ENCODE results near the gene ISCU. TPM values are rescaled to one million over a fixed set of nuclear protein-coding genes. Genes with fewer than 3 reads are reported as not detected.

Gene ISCU
- total and polyA plus RNA-seq, 2 donors (not counting 1 experiment from before 2014, with no cell fraction given): 127 to 313 TPM

GRCh38 chr12:108599948-108600701, 37.7 kb downstream of the ISCU start:
- H3K27ac ChIP-seq (ENCODE audit: insufficient read depth, low read length): no peak overlapping the region

GRCh38 chr12:108600702-108601007, 38.3 kb downstream of the ISCU start:
- H3K4me1 ChIP-seq (ENCODE audit: control insufficient read depth, extremely low read depth, insufficient read depth, low read length): peaks cover 14% of the 10 kb centered on the region

More at GRCh38 chr12:108599948-108600701, 37.7 kb downstream of the ISCU start:
- Histone ChIP-seq H2AFZ (ENCODE audit: low read length) (no peak overlapping the region), H3K4me1 (ENCODE audit: control insufficient read depth, extremely low read depth, insufficient read depth, low read length) (peaks cover 17% of the 10 kb centered on the region), H3K4me2 (ENCODE audit: extremely low read depth, insufficient read depth, low read length) (no peak overlapping the region), H3K36me3 (ENCODE audit: control insufficient read depth, insufficient read depth, low read length) (peaks cover 6% of the 10 kb centered on the region), H3K9me3 (ENCODE audit: control insufficient read depth, insufficient read depth, low read depth, low read length) (no peaks in the 10 kb centered on the region), H3K9ac (ENCODE audit: insufficient read depth, low read length) (no peak overlapping the region), H3K27me3 (ENCODE audit: control insufficient read depth, insufficient read depth, low read length) (no peaks in the 10 kb centered on the region), H3K79me2 (ENCODE audit: control insufficient read depth, insufficient read depth, low read length) (peaks cover 27% of the 10 kb centered on the region), H4K20me1 (ENCODE audit: control insufficient read depth, extremely low read depth, insufficient read depth, low read length) (no peaks in the 10 kb centered on the region), H3K4me3 (replicated peaks in 1 of 4; ENCODE audit: control extremely low read depth in 1 of 4, insufficient read depth in 1 of 4, low read depth in 3 of 4, low read length in 4 of 4) (no peak overlapping the region)
- TF ChIP-seq EZH2 (IDR thresholded peaks at IDR 0.05; ENCODE audit: low read length, missing control alignments) (no peak), CTCF (conservative IDR thresholded peaks at IDR 0.05 in 1 of 2, IDR thresholded peaks at IDR 0.05 in 1 of 2; ENCODE audit: low read depth in 1 of 2, low read length in 2 of 2) (no peak)
- DNase-seq (ENCODE audit: low read depth in 2 of 2): no peak

GRCh38 chr12:108602209-108602705, 39.9 kb downstream of the ISCU start:
- no peak for DNase-seq (ENCODE audit: low read depth in 2 of 2)
- Histone ChIP-seq H3K4me1 (ENCODE audit: control insufficient read depth, extremely low read depth, insufficient read depth, low read length) (peaks cover 16% of the 10 kb centered on the region), H3K79me2 (ENCODE audit: control insufficient read depth, insufficient read depth, low read length) (peaks cover 6% of the 10 kb centered on the region)

More at GRCh38 chr12:108600702-108601007, 38.3 kb downstream of the ISCU start:
- TF ChIP-seq EZH2 (IDR thresholded peaks at IDR 0.05; ENCODE audit: low read length, missing control alignments): no peak
- no peak for TF ChIP-seq CTCF (conservative IDR thresholded peaks at IDR 0.05 in 1 of 2, IDR thresholded peaks at IDR 0.05 in 1 of 2; ENCODE audit: low read depth in 1 of 2, low read length in 2 of 2)
- no peak overlapping the region for H3K27ac ChIP-seq (ENCODE audit: insufficient read depth, low read length)
- no peak for DNase-seq (ENCODE audit: low read depth in 2 of 2)
- H2AFZ ChIP-seq (ENCODE audit: low read length): no peak overlapping the region
- no peak overlapping the region for H3K9ac ChIP-seq (ENCODE audit: insufficient read depth, low read length)
- H3K27me3 ChIP-seq (ENCODE audit: control insufficient read depth, insufficient read depth, low read length): no peaks in the 10 kb centered on the region
- H3K4me3 ChIP-seq (replicated peaks in 1 of 4; ENCODE audit: control extremely low read depth in 1 of 4, insufficient read depth in 1 of 4, low read depth in 3 of 4, low read length in 4 of 4): no peak overlapping the region
- no peaks in the 10 kb centered on the region for H4K20me1 ChIP-seq (ENCODE audit: control insufficient read depth, extremely low read depth, insufficient read depth, low read length)
- peaks cover 3% of the 10 kb centered on the region for H3K36me3 ChIP-seq (ENCODE audit: control insufficient read depth, insufficient read depth, low read length)
- no peak overlapping the region for H3K4me2 ChIP-seq (ENCODE audit: extremely low read depth, insufficient read depth, low read length)
- H3K9me3 ChIP-seq (ENCODE audit: control insufficient read depth, insufficient read depth, low read depth, low read length): no peaks in the 10 kb centered on the region
- peaks cover 22% of the 10 kb centered on the region for H3K79me2 ChIP-seq (ENCODE audit: control insufficient read depth, insufficient read depth, low read length)

More at GRCh38 chr12:108602209-108602705, 39.9 kb downstream of the ISCU start:
- TF ChIP-seq EZH2 (IDR thresholded peaks at IDR 0.05; ENCODE audit: low read length, missing control alignments) (no peak), CTCF (conservative IDR thresholded peaks at IDR 0.05 in 1 of 2, IDR thresholded peaks at IDR 0.05 in 1 of 2; ENCODE audit: low read depth in 1 of 2, low read length in 2 of 2) (no peak)
- Histone ChIP-seq H2AFZ (ENCODE audit: low read length) (no peak overlapping the region), H3K27me3 (ENCODE audit: control insufficient read depth, insufficient read depth, low read length) (no peaks in the 10 kb centered on the region), H3K9me3 (ENCODE audit: control insufficient read depth, insufficient read depth, low read depth, low read length) (no peaks in the 10 kb centered on the region), H4K20me1 (ENCODE audit: control insufficient read depth, extremely low read depth, insufficient read depth, low read length) (no peaks in the 10 kb centered on the region), H3K4me3 (replicated peaks in 1 of 4; ENCODE audit: control extremely low read depth in 1 of 4, insufficient read depth in 1 of 4, low read depth in 3 of 4, low read length in 4 of 4) (no peak overlapping the region), H3K4me2 (ENCODE audit: extremely low read depth, insufficient read depth, low read length) (no peak overlapping the region), H3K36me3 (ENCODE audit: control insufficient read depth, insufficient read depth, low read length) (no peaks in the 10 kb centered on the region), H3K9ac (ENCODE audit: insufficient read depth, low read length) (no peak overlapping the region), H3K27ac (ENCODE audit: insufficient read depth, low read length) (no peak overlapping the region)

Measured in fibroblast of lung (primary cell).